ENCODE data around the gene LRRC8C.
"Not testable (repeated sequence)": the region's sequence is repeated elsewhere in the genome, so short reads cannot be mapped to it uniquely, and the experiment has no call there.

LRRC8C gene

DNA sequence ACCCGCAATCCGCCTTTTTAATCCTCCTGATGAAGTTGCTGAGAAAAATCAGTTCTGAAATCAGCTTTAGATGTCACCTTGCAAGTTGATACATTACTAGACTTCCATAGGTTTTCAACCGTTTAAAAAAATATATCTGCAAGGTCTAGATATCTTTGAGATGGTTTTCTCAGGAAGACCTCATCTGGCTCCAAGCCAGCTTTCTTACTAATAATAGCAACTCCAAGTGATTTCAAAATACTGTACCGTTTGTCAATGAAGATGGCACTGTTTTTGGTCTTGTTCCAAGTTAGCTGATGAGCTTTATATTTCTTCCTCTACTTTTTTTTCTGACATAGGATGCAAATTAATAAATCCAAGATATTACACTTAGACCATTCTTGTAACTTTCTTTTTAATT is 40.3 kb downstream of the LRRC8C start:
- DNase-seq, result no peak

DNA sequence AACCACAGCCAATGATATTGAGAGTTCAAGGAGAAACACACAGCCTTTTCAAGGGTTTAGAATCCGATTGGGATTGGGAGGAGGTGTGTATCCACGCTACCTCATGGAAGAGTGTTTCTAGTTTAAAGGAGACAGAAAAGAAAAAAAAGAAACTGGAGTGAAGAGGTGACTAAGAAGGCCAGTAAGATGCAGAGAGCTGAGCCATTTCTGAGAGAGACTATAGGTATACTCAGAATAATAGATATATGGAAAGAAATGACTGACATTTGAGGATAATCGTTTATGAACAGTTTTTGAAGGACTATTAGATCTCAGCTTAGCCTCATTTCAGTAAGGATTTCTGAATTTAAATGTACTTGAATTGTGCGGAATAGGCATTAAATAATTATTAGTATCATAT is 42.8 kb downstream of the LRRC8C start:
- no peak for DNase-seq

DNA sequence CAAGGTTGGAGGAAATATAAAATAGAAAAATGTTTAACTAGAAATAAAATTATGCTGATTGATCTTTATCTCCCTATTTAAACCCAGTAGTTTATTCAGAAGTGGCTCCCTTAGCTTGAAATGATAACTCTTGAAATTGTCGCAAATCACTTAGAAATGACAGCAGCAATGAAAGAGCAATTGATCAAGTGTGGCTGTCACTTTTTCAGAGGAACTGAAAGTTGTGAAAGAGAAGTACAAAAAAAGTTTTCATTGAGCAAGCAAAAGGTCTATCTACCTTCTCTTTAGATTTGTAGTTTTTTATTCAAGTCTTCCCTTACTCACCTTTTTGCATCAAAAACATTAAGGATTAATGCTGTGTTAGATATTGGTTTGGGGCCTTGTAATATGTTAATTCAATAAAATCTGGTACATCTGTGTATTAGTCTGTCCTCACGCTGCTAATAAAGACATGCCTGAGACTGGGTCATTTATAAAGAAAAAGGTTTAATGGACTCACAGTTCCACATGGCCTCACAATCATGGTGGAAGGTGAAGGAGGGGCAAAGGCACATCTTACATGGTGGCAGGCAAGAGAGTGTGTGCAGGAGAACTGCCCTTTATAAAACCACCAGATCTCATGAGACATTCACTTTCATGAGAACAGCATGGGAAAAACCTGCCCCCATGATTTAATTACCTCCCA is 48.3 kb downstream of the LRRC8C start:
- DNase-seq, result no peak

DNA sequence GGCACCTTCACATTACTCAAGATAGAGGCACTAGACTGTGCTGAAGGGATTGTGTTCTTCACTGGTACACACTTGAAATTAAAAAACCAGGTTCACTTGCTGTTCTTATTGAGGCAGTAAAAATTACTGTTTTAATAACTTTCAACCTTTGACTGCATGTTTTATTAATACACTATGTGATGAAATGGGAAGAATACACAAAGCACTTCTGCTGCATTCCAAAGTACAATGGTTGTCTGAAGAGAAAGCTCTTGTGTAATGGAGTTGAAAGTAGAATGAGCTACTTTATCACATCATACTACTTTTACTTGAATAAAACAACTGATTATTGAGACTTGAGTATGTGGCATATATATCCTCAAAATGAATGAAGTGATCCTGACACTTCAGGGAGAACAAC is 49.7 kb downstream of the LRRC8C start:
- DNase-seq, result no peak

DNA sequence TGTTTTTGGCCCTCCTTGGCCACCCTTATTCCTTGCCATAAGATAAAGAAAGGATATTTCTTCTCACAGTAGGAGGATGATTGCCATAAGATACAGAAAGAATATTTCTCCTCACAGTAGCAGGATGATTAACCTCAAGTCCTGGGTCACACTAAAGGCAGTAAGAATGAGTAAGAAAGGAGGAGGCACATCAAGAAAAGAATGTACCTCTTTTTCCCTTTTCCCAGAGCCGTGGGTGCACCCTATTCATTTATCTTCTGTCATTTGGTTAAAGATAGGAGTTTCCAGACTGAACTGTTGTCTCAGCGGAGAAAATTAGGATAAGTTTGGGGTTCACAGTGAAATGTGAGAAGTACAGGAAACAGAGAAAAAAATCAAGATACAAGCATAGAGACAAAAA is 52.5 kb downstream of the LRRC8C start:
- no peak for DNase-seq

DNA sequence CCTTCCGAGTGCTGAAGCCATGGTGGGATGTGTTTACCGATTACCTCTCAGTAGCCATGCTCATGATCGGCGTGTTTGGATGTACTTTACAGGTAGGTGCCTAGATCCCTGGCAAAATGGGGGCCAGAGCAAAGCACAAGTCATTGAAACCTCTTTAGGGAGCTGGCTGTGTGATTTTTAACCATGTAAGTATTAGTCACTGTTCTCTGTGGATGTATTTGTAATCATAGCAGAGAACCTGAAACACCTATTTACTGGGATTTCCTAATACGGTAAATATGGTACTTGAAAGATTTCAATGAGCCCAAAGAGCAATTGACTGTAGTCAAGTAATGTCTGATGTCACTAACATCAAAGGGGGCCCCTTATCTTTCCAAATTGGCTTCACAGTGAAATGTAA is 53.6 kb downstream of the LRRC8C start:
- no peak for DNase-seq

DNA sequence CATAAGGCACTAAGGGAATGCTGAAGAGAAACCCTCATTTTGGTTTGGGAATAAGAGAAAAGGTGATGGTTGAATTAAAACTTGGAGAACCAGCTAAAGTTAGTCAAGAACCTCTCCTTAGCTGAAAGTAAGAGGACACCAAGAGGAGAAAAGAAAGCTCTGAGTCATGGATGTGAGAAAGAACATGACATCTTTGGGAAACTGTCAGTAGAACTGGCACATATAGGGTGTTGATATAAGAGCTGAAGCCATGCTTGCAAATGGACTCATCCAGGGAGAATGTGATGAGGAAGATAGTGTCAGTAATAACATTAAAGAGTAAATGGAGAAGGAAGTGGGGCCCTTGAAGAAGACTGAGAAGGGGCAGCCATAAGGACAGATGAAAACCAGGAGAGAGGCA is 54.3 kb downstream of the LRRC8C start:
- no peak for DNase-seq

DNA sequence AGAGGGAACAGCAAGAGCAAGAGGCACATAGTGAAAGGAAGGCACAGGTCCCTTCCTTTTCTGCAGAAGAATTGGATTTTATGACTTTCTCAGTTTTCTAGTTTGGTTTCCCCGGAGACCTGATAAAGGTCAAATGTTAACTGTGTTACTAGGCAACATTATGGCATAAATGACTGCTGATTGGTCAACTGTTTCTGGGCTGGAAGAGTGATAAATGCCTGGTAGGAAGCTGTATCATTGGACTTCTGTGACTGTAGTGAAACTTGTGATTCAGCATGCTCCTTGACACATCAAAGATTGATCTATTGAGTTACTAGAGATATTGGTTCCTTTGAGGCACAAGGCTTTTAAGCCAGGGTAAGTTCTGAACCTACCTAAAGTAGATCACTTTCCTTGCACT is 55.7 kb downstream of the LRRC8C start:
- no peak for DNase-seq

DNA sequence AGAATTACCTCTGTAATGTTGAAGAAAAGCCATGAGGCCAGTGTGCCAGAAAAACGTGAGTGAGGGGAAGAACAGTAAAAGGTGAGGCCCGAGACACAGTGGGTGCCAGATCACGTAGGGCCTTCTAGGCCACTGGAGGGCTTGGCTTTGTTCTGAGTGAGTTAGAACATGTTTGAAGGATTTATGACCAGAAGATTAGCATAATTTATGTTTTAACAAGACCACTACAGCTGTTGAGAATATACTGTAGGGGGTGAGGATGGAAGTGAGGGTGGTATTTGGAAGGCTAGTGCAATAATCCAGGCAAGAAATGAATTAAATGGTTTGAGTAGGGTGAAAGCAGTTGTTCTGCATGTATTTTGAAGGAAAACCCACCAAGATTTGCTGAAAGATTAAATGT is 56.3 kb downstream of the LRRC8C start:
- no peak for DNase-seq

DNA sequence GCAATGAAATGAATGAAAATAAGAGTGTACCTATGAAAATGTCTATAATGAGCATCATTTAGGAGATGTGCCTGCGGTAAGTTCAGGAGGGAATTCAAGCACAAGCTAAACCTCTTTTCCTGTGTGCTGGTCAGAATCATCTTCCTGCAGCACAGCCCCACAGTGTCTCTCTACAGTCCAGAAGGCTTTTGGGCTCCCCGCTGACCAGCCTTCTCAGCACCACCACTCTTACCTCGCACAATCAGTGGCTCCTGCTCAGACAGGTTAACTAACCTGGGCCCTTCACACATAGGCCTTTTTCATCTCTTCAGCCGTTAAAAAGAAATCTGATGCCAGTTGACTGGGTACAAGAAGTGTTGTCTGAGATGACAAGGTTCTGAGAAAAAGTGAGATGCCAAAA is 57.7 kb downstream of the LRRC8C start:
- no peak for DNase-seq

DNA sequence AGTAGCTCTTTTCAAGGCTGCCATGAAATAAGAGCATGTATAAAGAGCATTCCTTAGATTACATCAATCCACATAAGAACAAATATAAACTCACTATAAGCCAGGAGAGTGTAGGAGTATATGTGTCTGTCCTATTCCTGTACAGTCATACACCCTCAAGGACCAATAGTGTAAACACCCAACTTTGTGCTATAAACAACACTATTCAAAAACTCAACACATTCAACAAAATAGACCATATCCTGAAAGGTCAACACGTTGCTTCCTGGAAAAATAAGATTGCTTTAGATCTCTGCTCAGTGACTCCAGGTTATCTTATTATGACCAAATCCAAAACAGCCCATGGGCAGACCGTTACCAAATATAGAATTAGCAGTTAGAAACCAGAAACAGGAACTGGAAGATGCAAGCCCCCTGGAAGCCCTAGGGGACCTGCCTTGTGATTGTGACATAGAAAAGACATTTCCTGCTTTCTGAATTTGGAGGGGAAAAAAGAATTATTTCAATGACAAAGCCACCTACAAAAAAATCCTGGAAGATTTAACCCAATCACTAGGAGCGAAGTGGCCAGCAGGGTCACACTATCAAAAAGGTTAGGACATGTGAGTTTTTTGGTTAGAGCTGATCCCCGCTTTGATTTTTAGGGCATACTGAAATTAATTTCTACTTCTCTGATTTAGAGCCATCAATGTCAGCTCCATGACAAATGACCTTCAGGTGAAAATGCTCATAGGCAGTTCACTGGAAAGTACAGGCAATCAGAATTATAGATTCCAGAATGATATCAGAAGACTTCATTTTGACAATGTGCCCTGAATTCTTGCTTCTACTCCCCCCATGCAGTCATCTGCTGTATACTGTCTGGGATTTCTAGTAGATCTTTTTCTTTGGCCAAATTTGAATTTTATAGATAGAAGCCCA is 59.9 kb downstream of the LRRC8C start:
- no peak for DNase-seq

DNA sequence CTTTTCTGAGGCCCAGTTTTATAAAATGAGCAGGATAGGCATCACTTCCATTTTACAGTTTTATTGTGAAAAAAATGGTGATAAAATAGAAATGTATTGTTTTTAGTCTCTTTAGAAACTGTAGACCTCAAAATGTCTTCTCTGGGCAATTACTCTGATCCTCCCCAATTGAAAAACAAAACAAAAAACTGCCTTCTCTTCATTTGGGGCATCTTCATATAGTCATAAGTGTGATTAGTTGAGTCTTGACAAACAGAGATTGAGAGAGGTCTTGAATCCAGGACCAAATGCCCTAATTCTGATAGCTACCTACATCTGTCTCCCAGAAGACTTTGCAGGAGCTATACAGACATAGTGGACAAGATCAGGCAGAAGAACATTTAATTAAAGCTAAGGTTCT is 62.9 kb downstream of the LRRC8C start:
- no peak for DNase-seq

DNA sequence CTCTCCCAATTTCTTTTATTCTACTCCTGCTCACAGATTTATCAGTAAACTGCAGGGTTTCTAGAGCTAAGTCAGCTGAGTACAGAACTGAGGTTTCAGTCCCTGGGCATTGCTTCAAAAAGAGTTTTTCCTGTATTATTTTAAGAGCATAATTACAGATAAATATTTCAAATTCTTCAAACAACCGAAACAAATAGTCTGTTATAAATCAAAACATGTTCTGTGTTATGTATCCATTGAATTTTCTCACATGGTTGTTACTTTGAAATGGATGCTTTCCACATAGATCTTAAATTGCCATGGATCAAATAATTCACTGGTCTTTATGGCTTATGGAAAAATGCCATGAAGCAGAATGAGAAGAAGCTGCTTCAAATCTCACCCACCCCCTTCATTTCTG is 64.5 kb downstream of the LRRC8C start:
- DNase-seq, result no peak

DNA sequence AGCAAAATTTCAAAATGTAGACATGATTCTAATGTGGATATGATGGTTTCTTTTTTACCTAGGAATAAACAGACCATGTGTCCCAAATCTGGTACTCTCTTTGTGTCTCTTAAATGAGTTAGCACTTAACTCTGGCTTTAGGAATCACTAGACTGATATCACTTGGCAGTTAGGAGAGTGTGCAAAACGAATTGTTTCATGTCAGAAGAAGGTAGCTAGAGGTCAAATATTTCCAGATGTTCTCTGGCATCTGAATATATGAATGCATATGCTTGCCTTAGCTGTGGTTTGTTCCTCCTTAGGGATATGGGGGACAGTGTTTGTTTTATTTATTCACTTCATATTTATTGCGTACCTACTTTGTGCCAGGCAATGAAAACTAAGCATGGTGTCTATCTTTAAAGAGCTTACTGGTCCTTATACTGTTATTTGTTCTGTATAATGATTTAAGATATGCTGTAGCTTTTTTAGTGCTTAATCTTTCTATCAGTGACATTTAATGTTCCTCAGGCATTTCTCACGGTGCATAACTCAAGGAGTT is 65.2 kb downstream of the LRRC8C start:
- no peak for DNase-seq

DNA sequence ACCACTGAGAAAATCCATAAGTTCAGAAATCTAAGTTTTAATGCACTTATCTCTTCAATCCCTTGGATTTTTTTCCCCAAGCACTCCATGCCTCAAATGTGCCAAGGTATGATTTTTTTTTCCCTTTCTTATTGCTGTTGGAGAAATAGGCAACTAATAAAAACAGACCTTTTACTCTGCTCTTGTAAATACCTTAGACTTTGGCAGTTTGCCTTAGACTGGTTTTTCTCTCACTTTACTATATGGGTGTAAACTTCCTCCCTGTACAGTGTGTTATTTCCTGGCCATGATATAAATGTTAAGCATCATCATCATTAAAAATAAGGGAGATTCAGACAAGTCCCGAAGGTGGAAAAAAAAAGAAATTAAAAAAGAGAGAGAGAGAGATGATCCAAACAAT is 65.7 kb downstream of the LRRC8C start:
- DNase-seq, result no peak

DNA sequence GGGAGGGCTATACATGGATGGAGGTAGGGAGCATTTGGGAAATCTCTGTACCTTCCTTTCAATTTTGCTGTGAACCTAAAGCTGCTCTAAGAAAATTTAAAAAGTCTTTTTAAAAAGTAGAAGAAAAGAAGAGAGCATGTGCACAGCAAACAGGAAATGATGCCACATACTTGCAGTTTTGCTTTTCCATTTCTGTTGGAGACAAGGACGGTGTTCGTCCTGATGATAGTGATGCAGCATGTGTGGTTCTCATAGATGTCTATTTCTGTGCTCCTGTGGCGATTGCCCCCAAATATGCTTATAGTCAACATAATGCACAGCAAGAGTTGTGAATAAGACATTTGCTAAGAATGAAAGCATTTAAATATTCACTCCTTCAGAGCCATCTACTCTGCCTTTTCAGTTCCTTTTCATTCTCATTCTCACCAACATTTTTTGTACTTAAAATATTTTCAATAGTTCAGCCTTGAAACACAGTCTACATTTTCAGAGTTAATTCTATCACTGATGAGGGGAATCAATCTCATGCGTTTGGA is 66.6 kb downstream of the LRRC8C start:
- DNase-seq, result no peak

DNA sequence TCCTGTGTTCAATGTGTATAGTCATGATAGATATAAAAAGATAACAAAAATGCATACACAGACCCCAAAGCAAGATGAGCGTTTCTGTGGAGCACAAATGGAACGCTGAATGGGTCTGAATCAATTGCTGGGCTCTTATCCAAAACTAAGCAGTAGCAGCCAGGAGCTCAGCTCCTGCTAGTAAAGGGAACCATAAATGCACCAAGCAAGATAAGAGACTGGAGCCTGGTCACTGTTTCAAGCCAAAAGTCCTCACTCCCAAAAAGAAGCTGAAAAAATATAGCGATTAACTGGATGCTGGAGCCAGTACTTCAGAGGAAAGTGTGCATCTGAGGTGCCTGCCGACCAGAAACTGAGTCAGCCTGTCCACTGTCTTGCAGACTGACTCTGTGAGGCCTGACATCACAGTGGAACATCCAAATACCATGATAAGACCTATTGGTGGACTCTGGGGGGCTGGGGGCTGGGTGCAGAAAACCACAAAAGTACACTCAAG is 68.9 kb downstream of the LRRC8C start:
- DNase-seq, result no peak

DNA sequence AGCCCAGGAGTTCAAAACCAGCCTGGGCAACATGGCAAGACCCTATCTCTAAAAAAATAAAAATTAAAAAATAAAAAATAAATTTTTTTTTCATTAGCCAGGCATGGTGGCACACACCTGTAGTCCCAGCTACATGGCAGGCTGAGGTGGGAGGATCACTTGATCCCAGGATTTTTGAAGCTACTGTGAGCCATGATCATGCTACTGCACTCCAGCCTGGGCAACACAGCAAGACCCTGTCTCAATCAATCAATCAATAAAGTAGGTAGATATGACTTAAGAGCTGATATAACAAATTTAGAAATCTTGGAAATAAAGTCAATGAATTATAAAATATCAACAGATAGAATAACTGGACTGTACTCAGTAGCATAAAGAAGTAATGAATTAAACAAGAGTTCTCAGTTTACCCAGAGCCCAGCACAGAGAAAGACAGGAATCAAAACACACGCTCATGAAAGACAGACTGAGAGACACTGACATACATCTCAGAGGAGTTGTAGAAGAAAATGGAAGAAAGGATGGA is 69.7 kb downstream of the LRRC8C start:
- no peak for DNase-seq

DNA sequence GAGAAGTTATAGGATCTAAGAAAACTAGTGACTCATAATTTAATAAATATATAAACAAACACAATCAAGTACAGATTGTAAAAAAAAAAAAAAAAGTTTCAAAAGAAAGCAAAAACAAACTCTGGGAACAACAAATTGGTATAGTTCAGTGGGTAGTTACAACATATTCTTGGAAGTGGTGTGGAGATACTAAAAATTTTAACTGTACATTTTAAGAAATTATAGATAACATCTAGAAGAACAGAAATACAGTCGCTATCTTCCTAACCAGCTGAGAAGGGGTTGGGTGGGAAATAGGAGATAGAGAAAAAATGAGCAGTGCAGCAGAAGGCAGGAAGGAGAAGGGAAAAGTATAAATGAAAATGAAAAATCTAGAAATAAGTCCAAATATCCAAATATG is 70.5 kb downstream of the LRRC8C start:
- no peak for DNase-seq

DNA sequence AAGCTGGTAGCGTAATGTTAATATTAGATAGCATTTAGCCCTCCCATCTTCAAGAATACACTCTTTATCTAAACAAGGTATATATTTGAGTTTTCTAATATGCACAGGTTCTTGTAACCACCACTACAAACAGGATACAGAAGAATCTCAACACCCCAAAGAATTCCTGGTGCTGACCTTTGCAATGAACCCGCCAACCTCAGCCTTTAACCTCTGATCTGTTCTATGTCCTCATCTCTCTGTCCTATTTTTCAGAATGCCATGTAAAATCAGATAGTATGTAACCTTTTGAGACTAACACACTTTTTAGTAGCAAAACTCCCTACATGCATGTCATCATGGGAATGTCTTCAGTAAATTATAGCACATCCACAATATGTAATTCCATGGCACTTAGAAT is 71.1 kb downstream of the LRRC8C start:
- no peak for DNase-seq

DNA sequence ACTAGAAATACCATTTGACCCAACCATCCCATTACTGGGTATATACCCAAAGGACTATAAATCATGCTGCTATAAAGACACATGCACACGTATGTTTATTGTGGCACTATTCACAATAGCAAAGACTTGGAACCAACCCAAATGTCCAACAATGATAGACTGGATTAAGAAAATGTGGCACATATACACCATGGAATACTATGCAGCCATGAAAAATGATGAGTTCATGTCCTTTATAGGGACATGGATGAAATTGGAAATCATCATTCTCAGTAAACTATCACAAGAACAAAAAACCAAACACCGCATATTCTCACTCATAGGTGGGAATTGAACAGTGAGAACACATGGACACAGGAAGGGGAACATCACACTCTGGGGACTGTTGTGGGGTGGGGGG is 72.0 kb downstream of the LRRC8C start:
- DNase-seq, result not testable (repeated sequence)

DNA sequence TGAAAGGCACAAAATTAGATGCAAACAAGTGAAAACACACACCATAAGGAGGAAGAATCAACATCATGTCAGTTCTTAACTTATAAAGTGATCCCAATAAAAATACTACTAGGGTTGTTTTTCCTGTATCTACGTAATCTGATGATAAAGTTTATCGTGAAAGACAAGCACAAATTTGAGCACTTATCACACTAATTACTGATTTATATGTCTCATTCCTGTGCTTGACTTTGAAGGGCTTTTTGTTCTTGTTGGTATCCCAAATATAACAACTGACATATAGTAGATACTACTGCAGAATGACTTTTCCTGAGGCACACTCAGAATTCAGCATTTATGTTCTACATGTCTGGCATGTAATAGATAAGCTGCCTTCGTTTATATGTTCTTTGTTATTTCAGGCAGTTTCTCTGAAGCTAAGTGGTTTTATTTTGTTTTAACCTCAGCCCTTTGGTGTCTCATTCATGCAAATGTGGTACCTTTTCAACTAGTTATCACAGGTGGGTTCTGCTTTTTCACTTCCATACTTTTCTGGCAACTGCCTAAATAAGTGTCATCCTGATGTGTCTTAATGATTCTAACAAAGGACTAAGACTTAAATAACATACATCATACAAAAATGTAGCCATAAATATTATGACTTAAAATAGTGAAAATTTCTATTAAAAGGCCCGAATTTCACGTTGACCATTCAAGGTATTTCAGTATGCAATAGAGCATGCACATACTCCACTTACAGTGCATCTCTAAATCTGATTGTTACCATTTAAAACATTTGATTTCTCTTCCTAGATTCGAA is 73.2 kb downstream of the LRRC8C start:
- DNase-seq, result no peak

DNA sequence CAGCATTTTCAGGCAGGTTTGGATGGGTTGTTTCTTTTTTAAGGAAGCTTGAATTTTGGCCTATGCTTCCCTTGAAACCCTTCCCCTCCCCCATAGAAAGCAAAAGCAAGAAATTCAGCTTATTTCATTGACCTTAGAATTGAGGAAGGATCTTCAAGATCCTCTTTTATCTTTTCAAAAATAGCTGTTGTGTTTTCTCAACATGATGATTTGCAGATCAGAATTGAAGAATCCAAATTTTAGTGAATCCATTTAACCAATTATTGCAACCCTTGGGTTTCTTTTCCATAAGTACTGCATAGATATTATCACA is 73.7 kb downstream of the LRRC8C start:
- DNase-seq, result no peak

Data from activated CD4-positive, CD25-positive, alpha-beta regulatory T cell treated with anti-CD3 and anti-CD28 coated beads, Interleukin-2, amount 50 U/mL, for 72 hours (primary cell).